WTC11 (cell line): Measurements from ENCODE around the gene PRCD. TPM values are rescaled to one million over a fixed set of nuclear protein-coding genes. Genes with fewer than 3 reads are reported as not detected.
A peak's percentile ranks its signal among the peaks of the same experiment; 100 is the strongest.

Experiments used
- ATAC-seq: fragments of 200-7000 bp; cut with Tn5 transposase; 2 replicates; pipeline ENCODE4 v1.10.0; 2021; ENCODE audit warnings: mild to moderate bottlenecking, moderate library complexity
- CTCF ChIA-PET: fragments of 300-600 bp; sonication (Branson Sonifier 250); formaldehyde crosslinking; loops from one replicate; lab custom pipeline; 2021; ENCODE audit warnings: antibody characterized with exemption; lab: Charles Lee
- POLR2A ChIA-PET: fragments of 350-600 bp; sonication (Branson Sonifier 250); formaldehyde crosslinking; loops from one replicate; lab custom pipeline; 2021; ENCODE audit warnings: antibody characterized with exemption; lab: Charles Lee
- DNase-seq: peaks from one replicate; pipeline ENCODE4 v3.0.0; 2021; ENCODE audit warnings: low spot score
- H3K27ac Mint-ChIP-seq: 2 replicates; pipeline ENCODE4 v1.8.0; 2021; ENCODE audit warnings: mixed read lengths
- H3K27me3 Mint-ChIP-seq: 2 replicates; pipeline ENCODE4 v1.8.0; 2021; ENCODE audit warnings: low read depth, mild to moderate bottlenecking, moderate library complexity, mixed read lengths
- H3K36me3 Mint-ChIP-seq: 2 replicates; pipeline ENCODE4 v1.8.0; 2021; ENCODE audit warnings: mixed read lengths
- H3K4me1 Mint-ChIP-seq: 2 replicates; pipeline ENCODE4 v1.8.0; 2022; ENCODE audit warnings: mixed read lengths
- H3K4me3 Mint-ChIP-seq: 2 replicates; pipeline ENCODE4 v1.8.0; 2021; ENCODE audit warnings: mild to moderate bottlenecking, moderate library complexity, mixed read lengths
- H3K9me3 Mint-ChIP-seq: 2 replicates; pipeline ENCODE4 v1.8.0; 2021; ENCODE audit warnings: mixed read lengths
- CTCF ChIP-seq: fragments of 200-600 bp; IDR thresholded peaks from 2 replicates; pipeline ENCODE4 v1.8.0; 2022; ENCODE audit warnings: antibody characterized with exemption
- ELF4 ChIP-seq: sonication (generic); formaldehyde crosslinking; IDR thresholded peaks from 2 replicates; pipeline ENCODE4 v1.8.1; 2022; ENCODE audit warnings: low read depth, mild to moderate bottlenecking, moderate library complexity, missing genetic modification reagents
- FOXJ3 ChIP-seq: sonication (generic); formaldehyde crosslinking; IDR thresholded peaks from 2 replicates; pipeline ENCODE4 v1.9.0; 2021; ENCODE audit warnings: missing genetic modification reagents, mild to moderate bottlenecking, borderline replicate concordance
- FOXP4 ChIP-seq: sonication (generic); formaldehyde crosslinking; IDR thresholded peaks from 2 replicates; pipeline ENCODE4 v1.8.0; 2022; ENCODE audit warnings: mild to moderate bottlenecking, missing genetic modification reagents
- HMGXB4 ChIP-seq: sonication (generic); formaldehyde crosslinking; IDR thresholded peaks from 2 replicates; pipeline ENCODE4 v1.8.1; 2023; ENCODE audit warnings: mild to moderate bottlenecking, moderate library complexity, missing genetic modification reagents
- IRF1 ChIP-seq: sonication (generic); formaldehyde crosslinking; IDR thresholded peaks from 2 replicates; pipeline ENCODE4 v1.8.0; 2023; ENCODE audit warnings: missing genetic modification reagents
- KAT7 ChIP-seq: sonication (generic); formaldehyde crosslinking; IDR thresholded peaks from 2 replicates; pipeline ENCODE4 v1.8.1; 2023; ENCODE audit warnings: missing genetic modification reagents, mild to moderate bottlenecking, borderline replicate concordance
- MAX ChIP-seq: sonication (generic); formaldehyde crosslinking; IDR thresholded peaks from 2 replicates; pipeline ENCODE4 v1.8.0; 2022; ENCODE audit warnings: mild to moderate bottlenecking, missing genetic modification reagents
- OVOL2 ChIP-seq: fragments of 250-450 bp; sonication (Bioruptor Pico); IDR thresholded peaks from 2 replicates; pipeline ENCODE4 v1.9.0; 2021; ENCODE audit warnings: mild to moderate bottlenecking, borderline replicate concordance
- PREB ChIP-seq: sonication (generic); formaldehyde crosslinking; IDR thresholded peaks from 2 replicates; pipeline ENCODE4 v1.8.1; 2022; ENCODE audit warnings: mild to moderate bottlenecking, missing genetic modification reagents, moderate library complexity, borderline replicate concordance
- RELA ChIP-seq: sonication (generic); formaldehyde crosslinking; IDR thresholded peaks from 2 replicates; pipeline ENCODE4 v1.8.1; 2022; ENCODE audit warnings: missing genetic modification reagents, mild to moderate bottlenecking, borderline replicate concordance
- SOX15 ChIP-seq: fragments of 250-450 bp; sonication (Bioruptor Pico); IDR thresholded peaks from 2 replicates; pipeline ENCODE4 v1.9.0; 2021; ENCODE audit warnings: mild to moderate bottlenecking
- SP1 ChIP-seq: sonication (generic); formaldehyde crosslinking; conservative IDR thresholded peaks from 2 replicates; pipeline ENCODE4 v1.8.1; 2022; ENCODE audit warnings: missing genetic modification reagents
- STAT6 ChIP-seq: sonication (generic); formaldehyde crosslinking; conservative IDR thresholded peaks from 2 replicates; pipeline ENCODE4 v1.8.1; 2023; ENCODE audit warnings: mild to moderate bottlenecking, low read depth, missing genetic modification reagents, moderate library complexity
- ZBTB21 ChIP-seq: sonication (generic); formaldehyde crosslinking; IDR thresholded peaks from 2 replicates; pipeline ENCODE4 v1.8.1; 2023; ENCODE audit warnings: mild to moderate bottlenecking, missing genetic modification reagents, borderline replicate concordance
- ZMAT4 ChIP-seq: fragments of 250-450 bp; sonication (Bioruptor Pico); IDR thresholded peaks from 2 replicates; pipeline ENCODE4 v1.9.0; 2021; ENCODE audit warnings: mild to moderate bottlenecking
- ZNF121 ChIP-seq: sonication (generic); formaldehyde crosslinking; IDR thresholded peaks from 2 replicates; pipeline ENCODE4 v1.8.0; 2023; ENCODE audit warnings: missing genetic modification reagents
- ZNF138 ChIP-seq: sonication (generic); formaldehyde crosslinking; conservative IDR thresholded peaks from 2 replicates; pipeline ENCODE4 v1.8.1; 2022; ENCODE audit warnings: mild to moderate bottlenecking, moderate library complexity, missing genetic modification reagents
- ZNF232 ChIP-seq: sonication (generic); formaldehyde crosslinking; IDR thresholded peaks from 2 replicates; pipeline ENCODE4 v1.8.0; 2022; ENCODE audit warnings: mild to moderate bottlenecking, missing genetic modification reagents
- ZNF317 ChIP-seq: sonication (generic); formaldehyde crosslinking; IDR thresholded peaks from 2 replicates; pipeline ENCODE4 v1.8.1; 2023; ENCODE audit warnings: low read depth, mild to moderate bottlenecking, moderate library complexity, missing genetic modification reagents, borderline replicate concordance
- total RNA-seq: library from RNA; stranded (reverse); gene quantifications from 3 replicates; pipeline ENCODE4 v1.2.3, GENCODE V29; 2021

The PRCD gene
- total RNA-seq, 1 experiment from 2014 or later: 2.7 TPM

- TF ChIP-seq PREB: no peak
- TF ChIP-seq, all 79 proteins: peak for 0
Observed at GRCh38 chr17:76500747-76501017, 39.2 kb upstream of the PRCD start (continued).

- H3K9me3 Mint-ChIP-seq: no peaks in the 10 kb centered on the region
- DNase-seq (peak; percentile 95), ATAC-seq (peak; percentile 82)
- peak within 1 kb of the TSS; percentile 82 for H3K4me3 Mint-ChIP-seq
- H3K36me3 Mint-ChIP-seq: no peaks in the 10 kb centered on the region
- ChIA-PET POLR2A (no interaction called here), CTCF (interaction anchor here (0.5 to 5.1 kb wide), 15 partner anchors 22 to 180 kb away, joined by 3 to 30 read pairs (median 6); partner anchors contain the start of gene AANAT)
- H3K27ac Mint-ChIP-seq: peak within 1 kb of the TSS; percentile 62
- peaks cover 48% of the 10 kb centered on the region for H3K4me1 Mint-ChIP-seq
- peaks cover 5% of the 10 kb centered on the region for H3K27me3 Mint-ChIP-seq
- TF ChIP-seq ZBTB21: 0 out of 2 replicates have a peak, but pooled peaks have one; percentile 23
- TF ChIP-seq ZNF138 (CRISPR knock-in tag): no peak
- no peak for TF ChIP-seq IRF1 (CRISPR knock-in tag)
- TF ChIP-seq KAT7 (CRISPR knock-in tag): no peak
- peak; percentile 50; the same call in 1 of the 2 replicates for TF ChIP-seq ZNF232 (CRISPR knock-in tag)
- peak; percentile 69; the same call in 1 of the 2 replicates for TF ChIP-seq HMGXB4 (CRISPR knock-in tag)
- no peak for TF ChIP-seq ZMAT4
- 0 out of 2 replicates have a peak, but pooled peaks have one; percentile 10 for TF ChIP-seq ZNF317 (CRISPR knock-in tag)
- 0 out of 2 replicates have a peak, but pooled peaks have one; percentile 69 for TF ChIP-seq FOXP4 (CRISPR knock-in tag)
- TF ChIP-seq OVOL2 (CRISPR knock-in tag): no peak
- TF ChIP-seq STAT6 (CRISPR knock-in tag): no peak
- peak; percentile 67; the same call in 1 of the 2 replicates for TF ChIP-seq RELA
- TF ChIP-seq FOXJ3: no peak
- no peak for TF ChIP-seq ELF4 (CRISPR knock-in tag)
- peak; percentile 42; the same call in 1 of the 2 replicates for TF ChIP-seq MAX (CRISPR knock-in tag)
- TF ChIP-seq CTCF: no peak
- no peak for TF ChIP-seq SOX15 (CRISPR knock-in tag)
- TF ChIP-seq SP1 (CRISPR knock-in tag): peak; percentile 70; the same call in 1 of the 2 replicates
- TF ChIP-seq ZNF121 (CRISPR knock-in tag): no peak
Observed at GRCh38 chr17:76501018-76501826, 38.6 kb upstream of the PRCD start, which contains the start of gene RHBDF2. Gene RHBDF2, minus strand, starts transcription at chr17:76501423. Its CDS starts 19,899 bp downstream, at chr17:76481524.
